ENCODE data around the gene PCDHGA9. TPM values are rescaled to one million over a fixed set of nuclear protein-coding genes. Genes with fewer than 3 reads are reported as not detected.

PCDHGA9 gene
- polyA plus RNA-seq, 1 donor from 2014 or later, result 0.11 TPM

GRCh38 chr5:141355641-141356040, 46.9 kb upstream of the PCDHGA9 start:
- TF ChIP-seq TAF1 (IDR thresholded peaks at IDR 0.05; ENCODE audit: low read depth) (no peak), CTCF (IDR thresholded peaks at IDR 0.05; ENCODE audit: poor library complexity, severe bottlenecking) (no peak), SMC3 (conservative IDR thresholded peaks at IDR 0.05; ENCODE audit: poor library complexity) (no peak), REST (IDR thresholded peaks at IDR 0.05; ENCODE audit: borderline replicate concordance) (no peak), RAD21 (conservative IDR thresholded peaks at IDR 0.05) (no peak), EP300 (conservative IDR thresholded peaks at IDR 0.05; ENCODE audit: poor library complexity, severe bottlenecking) (no peak), POLR2AphosphoS5 (IDR thresholded peaks at IDR 0.05) (no peak), EZH2 (IDR thresholded peaks at IDR 0.05; ENCODE audit: borderline replicate concordance, insufficient read depth, low read length, poor library complexity, severe bottlenecking) (no peak), MXI1 (conservative IDR thresholded peaks at IDR 0.05; ENCODE audit: poor library complexity, severe bottlenecking) (no peak)
- H3K4me2 ChIP-seq (ENCODE audit: low read length), result no peak overlapping the region
- no peak overlapping the region for H3K27ac ChIP-seq (ENCODE audit: low read length)
- H3K79me2 ChIP-seq (replicated peaks; ENCODE audit: insufficient read depth, low read length), result no peaks in the 10 kb centered on the region
- H3F3A ChIP-seq (ENCODE audit: insufficient read depth, low read length, poor library complexity, severe bottlenecking), result no peaks in the 10 kb centered on the region
- H3K9me2 ChIP-seq (ENCODE audit: insufficient read depth, low read length), result no peaks in the 10 kb centered on the region
- H2AFZ ChIP-seq (ENCODE audit: low read depth, low read length), result no peak overlapping the region
- H3K4me3 ChIP-seq (ENCODE audit: low read length), result no peak overlapping the region
- H3K36me3 ChIP-seq (ENCODE audit: insufficient read depth, low read length), result no peaks in the 10 kb centered on the region
- peaks cover 37% of the 10 kb centered on the region for H3K9me3 ChIP-seq (ENCODE audit: low read length)
- H3K9ac ChIP-seq (ENCODE audit: low read length), result no peak overlapping the region
- H4K20me1 ChIP-seq (ENCODE audit: insufficient read depth), result no peaks in the 10 kb centered on the region
- H3K27me3 ChIP-seq (ENCODE audit: insufficient read depth, low read depth, low read length), result no peaks in the 10 kb centered on the region

- no peaks in the 10 kb centered on the region for H4K20me1 ChIP-seq (ENCODE audit: insufficient read depth)
- no peak overlapping the region for H3K4me2 ChIP-seq (ENCODE audit: low read length)
- H3K9ac ChIP-seq (ENCODE audit: low read length), result no peak overlapping the region
- no peak for TF ChIP-seq EZH2 (IDR thresholded peaks at IDR 0.05; ENCODE audit: borderline replicate concordance, insufficient read depth, low read length, poor library complexity, severe bottlenecking)
- no peak for TF ChIP-seq SMC3 (conservative IDR thresholded peaks at IDR 0.05; ENCODE audit: poor library complexity)
- TF ChIP-seq TAF1 (IDR thresholded peaks at IDR 0.05; ENCODE audit: low read depth), result no peak
- TF ChIP-seq RAD21 (conservative IDR thresholded peaks at IDR 0.05), result no peak
- TF ChIP-seq MXI1 (conservative IDR thresholded peaks at IDR 0.05; ENCODE audit: poor library complexity, severe bottlenecking), result no peak
- no peak for TF ChIP-seq POLR2AphosphoS5 (IDR thresholded peaks at IDR 0.05)
- no peak for TF ChIP-seq CTCF (IDR thresholded peaks at IDR 0.05; ENCODE audit: poor library complexity, severe bottlenecking)
- TF ChIP-seq REST (IDR thresholded peaks at IDR 0.05; ENCODE audit: borderline replicate concordance), result no peak
- TF ChIP-seq EP300 (conservative IDR thresholded peaks at IDR 0.05; ENCODE audit: poor library complexity, severe bottlenecking), result no peak
- H3K9me2 ChIP-seq (ENCODE audit: insufficient read depth, low read length), result no peaks in the 10 kb centered on the region
- no peak overlapping the region for H3K4me3 ChIP-seq (ENCODE audit: low read length)
- H3K36me3 ChIP-seq (ENCODE audit: insufficient read depth, low read length), result no peaks in the 10 kb centered on the region
- H3K9me3 ChIP-seq (ENCODE audit: low read length), result peaks cover 37% of the 10 kb centered on the region
- no peak overlapping the region for H3K27ac ChIP-seq (ENCODE audit: low read length)
- H3F3A ChIP-seq (ENCODE audit: insufficient read depth, low read length, poor library complexity, severe bottlenecking), result no peaks in the 10 kb centered on the region
- H3K79me2 ChIP-seq (replicated peaks; ENCODE audit: insufficient read depth, low read length), result no peaks in the 10 kb centered on the region
- H3K27me3 ChIP-seq (ENCODE audit: insufficient read depth, low read depth, low read length), result no peaks in the 10 kb centered on the region
- H2AFZ ChIP-seq (ENCODE audit: low read depth, low read length), result no peak overlapping the region
These were observed 46.4 kb upstream of the PCDHGA9 start for GRCh38 chr5:141356133-141356532.
